ENCODE measurements around the gene FASN. TPM values are rescaled to one million over a fixed set of nuclear protein-coding genes. Genes with fewer than 3 reads are reported as not detected.

FASN gene
- total and polyA plus RNA-seq, 2 of the 4 experiments (the other 2 are of a cell fraction): 12.4 to 56.0 TPM

DNA sequence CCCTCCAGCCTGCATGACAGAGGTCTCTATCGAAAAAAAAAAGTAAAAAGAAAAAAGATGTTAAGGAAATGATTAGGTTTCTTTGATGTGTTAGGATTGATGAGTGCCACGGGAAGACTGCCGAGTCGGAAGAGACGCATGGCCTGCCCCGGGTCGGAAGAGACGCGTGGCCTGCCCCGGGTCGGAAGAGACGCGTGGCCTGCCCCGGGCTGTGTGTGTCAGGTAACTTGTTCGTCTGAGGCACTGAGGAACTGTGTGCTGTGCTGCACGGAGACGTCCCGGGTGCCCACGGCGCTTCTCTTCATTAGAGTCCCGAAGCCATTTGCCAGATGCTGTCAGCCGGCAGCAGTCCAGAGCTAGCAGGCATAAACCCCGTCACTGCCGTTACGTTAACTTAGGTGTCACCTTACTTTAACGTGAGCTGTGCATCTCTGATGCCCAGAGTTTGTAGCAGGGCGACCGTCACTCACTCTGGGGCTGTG is 40.5 kb upstream of the FASN start:
- Histone ChIP-seq H3K23ac (ENCODE audit: low read depth, low read length) (no peak overlapping the region), H2BK15ac (ENCODE audit: low read depth, low read length) (no peak overlapping the region), H3K36me3 (ENCODE audit: control insufficient read depth, insufficient read depth, low read length) (peaks cover 1% of the 10 kb centered on the region), H4K91ac (ENCODE audit: insufficient read depth, low read depth, low read length) (no peak overlapping the region), H2AK9ac (replicated peaks; ENCODE audit: low read depth, low read length, poor library complexity) (no peak overlapping the region), H3K4me3 (ENCODE audit: insufficient read depth, low read depth, low read length) (no peak overlapping the region), H3K56ac (ENCODE audit: extremely low read depth, insufficient read depth, low read length) (no peak overlapping the region), H2AFZ (replicated peaks; ENCODE audit: low read length, poor library complexity) (no peak overlapping the region), H3K27ac (ENCODE audit: insufficient read depth, low read length) (no peak overlapping the region), H4K5ac (ENCODE audit: low read depth, low read length) (no peak overlapping the region), H3K9ac (ENCODE audit: low read depth, low read length) (no peak overlapping the region), H4K20me1 (ENCODE audit: insufficient read depth, low read length) (no peaks in the 10 kb centered on the region), H3K4me1 (ENCODE audit: control insufficient read depth, insufficient read depth, low read length) (no peaks in the 10 kb centered on the region; the same call in 1 of the 2 replicates), H3K79me1 (ENCODE audit: low read depth in 1 of 2, low read length in 2 of 2) (no peaks in the 10 kb centered on the region; a peak in 1 of 4 replicates), H3K4me2 (ENCODE audit: low read depth, low read length) (no peak overlapping the region), H3K18ac (ENCODE audit: low read depth, low read length) (no peak overlapping the region), H3K4ac (ENCODE audit: low read depth, low read length) (no peak overlapping the region), H2AK5ac (ENCODE audit: low read depth, low read length) (no peak overlapping the region), H2BK120ac (ENCODE audit: low read depth, low read length) (no peak overlapping the region), H3K27me3 (ENCODE audit: control insufficient read depth, insufficient read depth, low read length) (no peaks in the 10 kb centered on the region), H3K14ac (replicated peaks; ENCODE audit: low read depth, low read length) (no peak overlapping the region), H2BK5ac (ENCODE audit: low read depth, low read length, poor library complexity, severe bottlenecking) (no peak overlapping the region), H2BK20ac (ENCODE audit: low read depth, low read length) (no peak overlapping the region), H3K9me3 (ENCODE audit: control insufficient read depth, insufficient read depth, low read length) (no peaks in the 10 kb centered on the region), H3K9me1 (ENCODE audit: insufficient read depth, low read length) (0 out of 2 replicates have a peak, but pooled peaks cover 5% of the 10 kb centered on the region), H4K8ac (ENCODE audit: low read depth in 2 of 2, low read length in 2 of 2) (no peak overlapping the region)
- DNase-seq (no peak), ATAC-seq (ENCODE audit: low read depth) (no peak)
- WGBS, 2 experiments (ENCODE audit: extremely low coverage in 2 of 2, insufficient read length in 1 of 2): 93 to 100% methylated on average over 1 to 21 of the region's 28 CpGs
- intact Hi-C loops (cut with micrococcal nuclease) (no loop called here), in situ Hi-C loops (cut with MboI; ENCODE audit: low sequenced_read_pairs) (no loop called here), dilution Hi-C loops (cut with HindIII; ENCODE audit: low sequenced_read_pairs, unreplicated experiment) (no loop called here)
- ChIA-PET CTCF (no interaction called here), POLR2A (ENCODE audit: unreplicated experiment) (no interaction called here)
- TF ChIP-seq MAZ (IDR thresholded peaks at IDR 0.05; ENCODE audit: borderline replicate concordance, low read depth, low read length) (no peak), RAD21 (IDR thresholded peaks at IDR 0.05; ENCODE audit: low read length) (no peak), MAFK (IDR thresholded peaks at IDR 0.05; ENCODE audit: low read depth, low read length) (no peak), ELK1 (IDR thresholded peaks at IDR 0.05; ENCODE audit: borderline replicate concordance, low read depth, low read length) (no peak), CEBPB (IDR thresholded peaks at IDR 0.05; ENCODE audit: low read depth, low read length) (no peak), RFX5 (IDR thresholded peaks at IDR 0.05; ENCODE audit: low read depth, low read length) (no peak), BHLHE40 (IDR thresholded peaks at IDR 0.05; ENCODE audit: low read depth, low read length) (no peak), POLR2A (IDR thresholded peaks at IDR 0.05; ENCODE audit: low read depth, low read length) (no peak), NFE2L2 (IDR thresholded peaks at IDR 0.05; ENCODE audit: low read depth, low read length) (no peak), SMC3 (IDR thresholded peaks at IDR 0.05; ENCODE audit: low read depth, low read length) (no peak), RCOR1 (IDR thresholded peaks at IDR 0.05; ENCODE audit: insufficient replicate concordance, low read length) (no peak), CHD1 (IDR thresholded peaks at IDR 0.05; ENCODE audit: low read depth, low read length) (no peak), USF2 (IDR thresholded peaks at IDR 0.05; ENCODE audit: low read depth, low read length) (no peak), MXI1 (IDR thresholded peaks at IDR 0.05; ENCODE audit: borderline replicate concordance, low read depth, low read length) (no peak)
- TF ChIP-seq, protein P1, sequence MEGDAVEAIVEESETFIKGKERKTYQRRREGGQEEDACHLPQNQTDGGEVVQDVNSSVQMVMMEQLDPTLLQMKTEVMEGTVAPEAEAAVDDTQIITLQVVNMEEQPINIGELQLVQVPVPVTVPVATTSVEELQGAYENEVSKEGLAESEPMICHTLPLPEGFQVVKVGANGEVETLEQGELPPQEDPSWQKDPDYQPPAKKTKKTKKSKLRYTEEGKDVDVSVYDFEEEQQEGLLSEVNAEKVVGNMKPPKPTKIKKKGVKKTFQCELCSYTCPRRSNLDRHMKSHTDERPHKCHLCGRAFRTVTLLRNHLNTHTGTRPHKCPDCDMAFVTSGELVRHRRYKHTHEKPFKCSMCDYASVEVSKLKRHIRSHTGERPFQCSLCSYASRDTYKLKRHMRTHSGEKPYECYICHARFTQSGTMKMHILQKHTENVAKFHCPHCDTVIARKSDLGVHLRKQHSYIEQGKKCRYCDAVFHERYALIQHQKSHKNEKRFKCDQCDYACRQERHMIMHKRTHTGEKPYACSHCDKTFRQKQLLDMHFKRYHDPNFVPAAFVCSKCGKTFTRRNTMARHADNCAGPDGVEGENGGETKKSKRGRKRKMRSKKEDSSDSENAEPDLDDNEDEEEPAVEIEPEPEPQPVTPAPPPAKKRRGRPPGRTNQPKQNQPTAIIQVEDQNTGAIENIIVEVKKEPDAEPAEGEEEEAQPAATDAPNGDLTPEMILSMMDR (conservative IDR thresholded peaks at IDR 0.05; ENCODE audit: low read depth, low read length): no peak
- no TSS peak for BruUV-seq (replicated peaks)
